Measurements from ENCODE around the gene GFRA4.

Gene GFRA4

GRCh38 chr20:3693376-3693775 is 30.2 kb upstream of the GFRA4 start:
- no peak for DNase-seq

- no peak for DNase-seq
These were observed 29.6 kb upstream of the GFRA4 start for GRCh38 chr20:3692706-3693294.

- no peak for DNase-seq
These were observed 28.7 kb upstream of the GFRA4 start for GRCh38 chr20:3691897-3692296.

- no peak for DNase-seq
These were observed 28.1 kb upstream of the GFRA4 start for GRCh38 chr20:3691306-3691705.

- DNase-seq, result no peak
These were observed 27.2 kb upstream of the GFRA4 start for GRCh38 chr20:3690413-3690812.

- no peak for DNase-seq
These were observed 26.8 kb upstream of the GFRA4 start for GRCh38 chr20:3689978-3690377.

GRCh38 chr20:3687655-3688054 is 24.5 kb upstream of the GFRA4 start:
- no peak for DNase-seq

- no peak for DNase-seq
These were observed 23.7 kb upstream of the GFRA4 start for GRCh38 chr20:3686867-3687321.

GRCh38 chr20:3686421-3686820 is 23.2 kb upstream of the GFRA4 start:
- DNase-seq, result no peak

- DNase-seq, result no peak
These were observed 22.1 kb upstream of the GFRA4 start for GRCh38 chr20:3685341-3685740.

- no peak for DNase-seq
These were observed 19.0 kb upstream of the GFRA4 start, which contains the start of gene ADAM33 for GRCh38 chr20:3681931-3682781. Gene ADAM33 (minus strand): TSS chr20:3682010. CDS start chr20:3682004, 6 bp downstream.

- DNase-seq, result no peak
These were observed 18.2 kb upstream of the GFRA4 start for GRCh38 chr20:3681352-3681930.

- DNase-seq, result no peak
These were observed 17.6 kb upstream of the GFRA4 start for GRCh38 chr20:3680701-3681351.

GRCh38 chr20:3679749-3680700 is 16.8 kb upstream of the GFRA4 start:
- peak; percentile 94 for DNase-seq

GRCh38 chr20:3678856-3679720 is 15.9 kb upstream of the GFRA4 start:
- no peak for DNase-seq

- DNase-seq, result no peak
These were observed 15.0 kb upstream of the GFRA4 start for GRCh38 chr20:3678198-3678597.

GRCh38 chr20:3677733-3678132 is 14.5 kb upstream of the GFRA4 start:
- no peak for DNase-seq

- DNase-seq, result no peak
These were observed 12.0 kb upstream of the GFRA4 start for GRCh38 chr20:3674995-3675900.

GRCh38 chr20:3674447-3674846 is 11.2 kb upstream of the GFRA4 start:
- no peak for DNase-seq

Measured in islet precursor cell (in vitro differentiated cells).